Neural progenitor cell (in vitro differentiated cells): ENCODE data around the gene FXYD7.

Experiments
- CTCF ChIP-seq: fragments of 200-600 bp; sonication (generic); IDR thresholded peaks from 2 replicates; pipeline ENCODE4 v1.5.1; 2017; ENCODE audit warnings: antibody characterized with exemption, mild to moderate bottlenecking
- EZH2 ChIP-seq: fragments of 200-600 bp; sonication (generic); IDR thresholded peaks from 2 replicates; pipeline ENCODE4 v1.6.1; 2017; ENCODE audit warnings: antibody characterized with exemption, mild to moderate bottlenecking, moderate library complexity
- EZH2phosphoT487 ChIP-seq: fragments of 200-600 bp; sonication (generic); IDR thresholded peaks from 2 replicates; pipeline ENCODE4 v1.6.1; 2017; ENCODE audit warnings: antibody characterized with exemption

- no peak for TF ChIP-seq EZH2phosphoT487
- no peak for TF ChIP-seq CTCF
- TF ChIP-seq EZH2, result no peak
Observed at GRCh38 chr19:35151273-35152065, 8.4 kb downstream of the FXYD7 start.
